PC-3 (cell line): ENCODE measurements around the gene RNF151. TPM values are rescaled to one million over a fixed set of nuclear protein-coding genes. Genes with fewer than 3 reads are reported as not detected.

Source experiments
- ATAC-seq: fragments of 200-7000 bp; cut with Tn5 transposase; 2 replicates; pipeline ENCODE4 v1.9.1; 2020; ENCODE audit warnings: mild to moderate bottlenecking, moderate library complexity
- BruUV-seq: library from RNA; stranded (reverse); fragments of 400-500 nt; replicated peaks from 2 replicates; lab custom pipeline; 2021; lab: Mats Ljungman, UMichigan
- CTCF ChIA-PET: fragments of 300-600 bp; sonication (Branson Sonifier 250); formaldehyde crosslinking; loops from one replicate; lab custom pipeline; 2022; ENCODE audit warnings: antibody characterized with exemption; lab: Charles Lee
- POLR2A ChIA-PET: fragments of 300-600 bp; sonication (Branson Sonifier 250); formaldehyde crosslinking; loops from one replicate; lab custom pipeline; 2022; ENCODE audit warnings: antibody characterized with exemption; ENCODE audit not compliant: unreplicated experiment; lab: Charles Lee
- DNase-seq: peaks from one replicate; pipeline ENCODE4 v3.0.0-alpha.2; 2015
- H2AFZ ChIP-seq: fragments of 300-600 bp; sonication (generic); 2 replicates; pipeline ENCODE4 v1.6.0; 2016; ENCODE audit warnings: antibody characterized with exemption, low read length
- H3F3A ChIP-seq: fragments of 300-600 bp; sonication (generic); one replicate; pipeline ENCODE4 v1.6.0; 2017; ENCODE audit warnings: antibody characterized with exemption, low read length, control low read depth, mild to moderate bottlenecking; ENCODE audit not compliant: unreplicated experiment
- H3K27ac ChIP-seq: fragments of 300-600 bp; sonication (generic); 2 replicates; pipeline ENCODE4 v1.5.1; 2016; ENCODE audit warnings: mild to moderate bottlenecking, low read length
- H3K27me3 ChIP-seq: fragments of 300-600 bp; sonication (generic); 2 replicates; pipeline ENCODE4 v1.6.1; 2016; ENCODE audit warnings: low read length, mixed read lengths
- H3K36me3 ChIP-seq: fragments of 300-600 bp; sonication (generic); 2 replicates; pipeline ENCODE4 v1.6.1; 2016; ENCODE audit warnings: low read depth, mixed run types, low read length, mixed read lengths
- H3K4me1 ChIP-seq: fragments of 300-600 bp; sonication (generic); 2 replicates; pipeline ENCODE4 v1.5.1; 2016; ENCODE audit warnings: low read length; ENCODE audit not compliant: insufficient read depth
- H3K4me2 ChIP-seq: fragments of 300-600 bp; sonication (generic); 2 replicates; pipeline ENCODE4 v1.6.0; 2016; ENCODE audit warnings: low read length
- H3K4me3 ChIP-seq: fragments of 300-600 bp; sonication (generic); 2 replicates; pipeline ENCODE4 v1.5.1; 2016; ENCODE audit warnings: mild to moderate bottlenecking, low read length, mixed read lengths
- H3K79me2 ChIP-seq: fragments of 300-600 bp; sonication (generic); 2 replicates; pipeline ENCODE4 v1.6.1; 2017; ENCODE audit warnings: low read length, mixed read lengths
- H3K9ac ChIP-seq: fragments of 300-600 bp; sonication (generic); 2 replicates; pipeline ENCODE4 v1.6.0; 2016; ENCODE audit warnings: mild to moderate bottlenecking, low read length
- H3K9me2 ChIP-seq: fragments of 300-600 bp; sonication (generic); replicated peaks from 2 replicates; pipeline ENCODE4 v1.6.1; 2016; ENCODE audit warnings: mixed run types, low read length, mixed read lengths
- H3K9me3 ChIP-seq: fragments of 300-600 bp; sonication (generic); 2 replicates; pipeline ENCODE4 v1.6.1; 2016; ENCODE audit warnings: low read length, mixed read lengths
- H4K20me1 ChIP-seq: fragments of 300-600 bp; sonication (generic); 2 replicates; pipeline ENCODE4 v1.6.1; 2016; ENCODE audit warnings: low read length, mixed read lengths
- CTCF ChIP-seq: fragments of 300-600 bp; sonication (generic); conservative IDR thresholded peaks from 2 replicates; pipeline ENCODE4 v1.5.1; 2017; ENCODE audit warnings: antibody characterized with exemption, low read depth, mild to moderate bottlenecking, low read length
- EZH2 ChIP-seq: fragments of 300-600 bp; sonication (generic); IDR thresholded peaks from one replicate; pipeline ENCODE4 v1.6.1; 2017; ENCODE audit warnings: antibody characterized with exemption, mild to moderate bottlenecking, low read length; ENCODE audit not compliant: unreplicated experiment
- EZH2phosphoT487 ChIP-seq: fragments of 300-600 bp; sonication (generic); IDR thresholded peaks from 2 replicates; pipeline ENCODE4 v1.6.1; 2018; ENCODE audit warnings: mild to moderate bottlenecking, antibody characterized with exemption, low read length, borderline replicate concordance
- intact Hi-C: fragments of 100-400 bp; cut with micrococcal nuclease; formaldehyde crosslinking; loops from 2 replicates; pipeline ENCODE4 v1.9.0; 2023
- total RNA-seq: library from RNA; depleted of rRNA; stranded (reverse); fragments of >200 nt; gene quantifications from 2 replicates; pipeline ENCODE4 v1.2.3, GENCODE V29; 2014

The RNF151 gene
- total RNA-seq, 1 experiment from 2014 or later: not detected

GRCh38 chr16:1976951-1977874 lies 10.6 kb downstream of the RNF151 start:
- H3K9ac ChIP-seq: no peak overlapping the region
- intact Hi-C loops: no loop called here
- no peaks in the 10 kb centered on the region for H3K9me3 ChIP-seq
- no peaks in the 10 kb centered on the region for H3F3A ChIP-seq
- peaks cover 26% of the 10 kb centered on the region for H3K4me1 ChIP-seq
- DNase-seq (no peak), ATAC-seq (no peak)
- no peaks in the 10 kb centered on the region for H3K9me2 ChIP-seq
- H2AFZ ChIP-seq: no peak overlapping the region
- ChIA-PET CTCF (no interaction called here), POLR2A (no interaction called here)
- H3K4me3 ChIP-seq: no peak overlapping the region
- no peaks in the 10 kb centered on the region for H3K27me3 ChIP-seq
- no peaks in the 10 kb centered on the region for H3K36me3 ChIP-seq
- H4K20me1 ChIP-seq: no peaks in the 10 kb centered on the region
- H3K27ac ChIP-seq: no peak overlapping the region
- BruUV-seq: no TSS peak
- peaks cover 17% of the 10 kb centered on the region for H3K79me2 ChIP-seq
- no peak overlapping the region for H3K4me2 ChIP-seq
- TF ChIP-seq EZH2 (no peak), CTCF (no peak), EZH2phosphoT487 (no peak)

GRCh38 chr16:1977875-1978268 lies 11.2 kb downstream of the RNF151 start:
- Histone ChIP-seq H3K9ac (no peak overlapping the region), H3K79me2 (peaks cover 11% of the 10 kb centered on the region), H3F3A (no peaks in the 10 kb centered on the region), H3K9me2 (no peaks in the 10 kb centered on the region), H3K36me3 (no peaks in the 10 kb centered on the region), H3K4me1 (peaks cover 27% of the 10 kb centered on the region), H3K27ac (no peak overlapping the region), H4K20me1 (no peaks in the 10 kb centered on the region), H3K9me3 (no peaks in the 10 kb centered on the region), H3K4me2 (no peak overlapping the region), H2AFZ (no peak overlapping the region), H3K4me3 (no peak overlapping the region), H3K27me3 (no peaks in the 10 kb centered on the region)
- ATAC-seq (no peak), DNase-seq (no peak)
- intact Hi-C loops: no loop called here
- ChIA-PET POLR2A (interaction anchor here (0.6 kb wide), 1 partner anchor 13 kb away, joined by 5 read pairs; the partner anchor contains the start of gene RPS2), CTCF (no interaction called here)
- TF ChIP-seq CTCF (no peak), EZH2 (no peak), EZH2phosphoT487 (no peak)
- no TSS peak for BruUV-seq
